GM12892 (cell line): ENCODE results near the gene FAM13A.
"Not testable (repeated sequence)": the region's sequence is repeated elsewhere in the genome, so short reads cannot be mapped to it uniquely, and the experiment has no call there.

Experiments used
- POLR2A ChIP-seq: IDR thresholded peaks from 2 replicates; pipeline ENCODE4 v1.6.1; 2011; ENCODE audit warnings: low read depth, low read length, control low read depth
- POLR2AphosphoS5 ChIP-seq: IDR thresholded peaks from 2 replicates; pipeline ENCODE4 v1.6.1; 2011; ENCODE audit warnings: low read depth, low read length, control low read depth

DNA sequence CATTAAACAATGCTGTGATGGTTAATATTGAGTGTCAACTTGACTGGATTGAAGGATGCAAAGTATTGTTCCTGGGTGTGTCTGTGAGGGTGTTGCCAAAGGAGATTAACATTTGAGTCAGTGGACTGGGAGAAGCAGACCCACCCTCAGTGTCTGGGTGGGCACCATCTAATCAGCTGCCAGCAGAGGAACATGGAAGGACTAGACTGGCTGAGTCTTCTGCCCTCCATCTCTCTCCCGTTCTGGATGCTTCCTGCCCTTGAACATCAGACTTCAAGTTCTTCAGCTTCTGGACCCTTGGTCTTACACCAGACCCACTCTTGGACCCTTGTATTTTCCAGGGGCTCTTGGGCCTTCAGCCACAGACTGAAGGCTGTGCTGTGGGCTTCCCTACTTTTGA is 61.7 kb downstream of the FAM13A start:
- not testable (repeated sequence) for TF ChIP-seq POLR2A, POLR2AphosphoS5
